ENCODE data around the gene CRELD1.

CRELD1 gene

DNA sequence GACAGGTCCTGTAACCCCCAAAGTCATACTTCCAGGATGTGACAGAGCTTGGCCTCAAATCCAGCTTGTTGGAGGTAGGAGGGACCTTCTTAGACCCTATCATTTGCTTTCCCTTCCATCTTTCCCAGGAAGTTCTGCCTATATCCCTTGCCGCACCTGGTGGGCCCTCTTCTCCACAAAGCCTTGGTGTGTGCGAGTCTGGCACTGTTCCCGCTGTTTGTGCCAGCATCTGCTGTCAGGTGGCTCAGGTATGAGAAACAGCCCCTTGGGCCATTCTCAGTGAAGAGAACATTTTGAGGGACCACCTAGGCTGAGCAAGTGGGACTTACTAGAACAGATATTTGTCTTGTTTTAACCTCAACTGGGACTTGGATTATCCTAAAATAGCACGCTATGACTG, 29.7 kb upstream of the CRELD1 start:
- H2AFZ ChIP-seq (ENCODE audit: low read length): no peak overlapping the region
- H3K79me2 ChIP-seq (ENCODE audit: low read length): no peaks in the 10 kb centered on the region
- H3K9me2 ChIP-seq (replicated peaks; ENCODE audit: insufficient read depth, low read length): no peaks in the 10 kb centered on the region
- H3K27ac ChIP-seq (ENCODE audit: low read length): no peak overlapping the region
- H3K4me2 ChIP-seq (ENCODE audit: low read depth, low read length): no peak overlapping the region
- TF ChIP-seq, protein P1, sequence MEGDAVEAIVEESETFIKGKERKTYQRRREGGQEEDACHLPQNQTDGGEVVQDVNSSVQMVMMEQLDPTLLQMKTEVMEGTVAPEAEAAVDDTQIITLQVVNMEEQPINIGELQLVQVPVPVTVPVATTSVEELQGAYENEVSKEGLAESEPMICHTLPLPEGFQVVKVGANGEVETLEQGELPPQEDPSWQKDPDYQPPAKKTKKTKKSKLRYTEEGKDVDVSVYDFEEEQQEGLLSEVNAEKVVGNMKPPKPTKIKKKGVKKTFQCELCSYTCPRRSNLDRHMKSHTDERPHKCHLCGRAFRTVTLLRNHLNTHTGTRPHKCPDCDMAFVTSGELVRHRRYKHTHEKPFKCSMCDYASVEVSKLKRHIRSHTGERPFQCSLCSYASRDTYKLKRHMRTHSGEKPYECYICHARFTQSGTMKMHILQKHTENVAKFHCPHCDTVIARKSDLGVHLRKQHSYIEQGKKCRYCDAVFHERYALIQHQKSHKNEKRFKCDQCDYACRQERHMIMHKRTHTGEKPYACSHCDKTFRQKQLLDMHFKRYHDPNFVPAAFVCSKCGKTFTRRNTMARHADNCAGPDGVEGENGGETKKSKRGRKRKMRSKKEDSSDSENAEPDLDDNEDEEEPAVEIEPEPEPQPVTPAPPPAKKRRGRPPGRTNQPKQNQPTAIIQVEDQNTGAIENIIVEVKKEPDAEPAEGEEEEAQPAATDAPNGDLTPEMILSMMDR (IDR thresholded peaks at IDR 0.05; ENCODE audit: low read length): no peak
- no peak for TF ChIP-seq EZH2phosphoT487 (IDR thresholded peaks at IDR 0.05; ENCODE audit: low read length)
- TF ChIP-seq EZH2 (optimal IDR thresholded peaks at IDR 0.05; ENCODE audit: low read depth, low read length): no peak
- H4K20me1 ChIP-seq (ENCODE audit: insufficient read depth, low read length): no peaks in the 10 kb centered on the region
- H3F3A ChIP-seq (ENCODE audit: insufficient read depth, low read length): no peaks in the 10 kb centered on the region
- no peaks in the 10 kb centered on the region for H3K4me1 ChIP-seq (ENCODE audit: low read length)
- no peaks in the 10 kb centered on the region for H3K9me3 ChIP-seq (replicated peaks; ENCODE audit: insufficient read depth, low read length)
- no peaks in the 10 kb centered on the region for H3K27me3 ChIP-seq (replicated peaks; ENCODE audit: insufficient read depth, low read length)
- H3K4me3 ChIP-seq (ENCODE audit: low read length): no peak overlapping the region
- no peak overlapping the region for H3K9ac ChIP-seq (ENCODE audit: low read length)
- DNase-seq: no peak
- H3K36me3 ChIP-seq (replicated peaks; ENCODE audit: insufficient read depth, low read length): no peaks in the 10 kb centered on the region

DNA sequence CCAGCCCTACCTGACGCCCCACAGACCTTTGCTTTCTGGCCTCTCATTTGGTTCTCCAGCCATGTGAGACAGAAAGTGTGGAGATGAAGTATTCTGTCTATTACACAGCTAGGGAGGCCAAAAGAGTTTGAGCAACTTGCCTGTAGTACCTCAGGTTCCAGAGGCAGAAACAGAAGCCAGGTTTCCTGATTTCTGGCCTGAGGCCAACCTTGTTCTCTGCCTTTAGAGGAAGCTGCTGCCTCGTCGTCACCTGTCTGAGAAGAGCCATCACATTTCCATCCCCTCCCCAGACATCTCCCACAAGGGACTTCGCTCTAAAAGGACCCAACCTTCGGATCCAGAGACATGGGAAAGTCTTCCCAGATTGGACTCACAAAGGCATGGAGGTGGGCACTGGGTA, 27.2 kb upstream of the CRELD1 start:
- TF ChIP-seq, protein P1 (IDR thresholded peaks at IDR 0.05; ENCODE audit: low read length): no peak
- TF ChIP-seq EZH2 (optimal IDR thresholded peaks at IDR 0.05; ENCODE audit: low read depth, low read length) (no peak), EZH2phosphoT487 (IDR thresholded peaks at IDR 0.05; ENCODE audit: low read length) (no peak)
- no peaks in the 10 kb centered on the region for H3K9me2 ChIP-seq (replicated peaks; ENCODE audit: insufficient read depth, low read length)
- no peak overlapping the region for H3K4me3 ChIP-seq (ENCODE audit: low read length)

DNA sequence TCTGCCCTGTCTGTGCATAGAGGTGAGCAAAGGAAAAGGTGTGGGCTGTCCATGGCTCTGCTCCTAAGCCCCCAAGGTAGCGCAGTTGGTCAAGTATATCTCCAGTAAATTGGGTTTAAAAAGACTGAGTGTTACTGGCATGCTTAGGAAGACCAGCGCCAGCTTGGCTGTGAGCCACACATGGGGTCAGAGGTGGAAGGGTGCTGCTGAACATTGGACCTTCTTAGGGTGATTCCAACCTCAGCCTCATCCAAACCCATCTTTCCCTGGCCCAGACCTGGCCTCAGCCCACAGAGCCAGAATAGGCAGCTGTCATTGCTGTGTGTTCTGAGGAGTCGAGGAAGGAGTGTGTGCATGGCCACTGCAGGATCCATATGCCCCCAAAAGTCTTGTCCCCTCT, 25.3 kb upstream of the CRELD1 start:
- Histone ChIP-seq H3K9ac (ENCODE audit: low read length) (no peak overlapping the region), H3K4me1 (ENCODE audit: low read length) (no peaks in the 10 kb centered on the region), H2AFZ (ENCODE audit: low read length) (no peak overlapping the region), H3F3A (ENCODE audit: insufficient read depth, low read length) (no peaks in the 10 kb centered on the region), H3K9me3 (replicated peaks; ENCODE audit: insufficient read depth, low read length) (no peaks in the 10 kb centered on the region), H3K9me2 (replicated peaks; ENCODE audit: insufficient read depth, low read length) (no peaks in the 10 kb centered on the region), H3K79me2 (ENCODE audit: low read length) (no peaks in the 10 kb centered on the region), H4K20me1 (ENCODE audit: insufficient read depth, low read length) (no peaks in the 10 kb centered on the region), H3K4me2 (ENCODE audit: low read depth, low read length) (no peak overlapping the region), H3K4me3 (ENCODE audit: low read length) (no peak overlapping the region), H3K36me3 (replicated peaks; ENCODE audit: insufficient read depth, low read length) (no peaks in the 10 kb centered on the region), H3K27me3 (replicated peaks; ENCODE audit: insufficient read depth, low read length) (no peaks in the 10 kb centered on the region), H3K27ac (ENCODE audit: low read length) (no peak overlapping the region)
- no peak for TF ChIP-seq EZH2phosphoT487 (IDR thresholded peaks at IDR 0.05; ENCODE audit: low read length)
- TF ChIP-seq EZH2 (optimal IDR thresholded peaks at IDR 0.05; ENCODE audit: low read depth, low read length): no peak
- TF ChIP-seq, protein P1 (IDR thresholded peaks at IDR 0.05; ENCODE audit: low read length): no peak
- DNase-seq: no peak

More for the DNA sequence above, 27.2 kb upstream of the CRELD1 start:
- Histone ChIP-seq H3F3A (ENCODE audit: insufficient read depth, low read length) (no peaks in the 10 kb centered on the region), H4K20me1 (ENCODE audit: insufficient read depth, low read length) (no peaks in the 10 kb centered on the region), H3K27ac (ENCODE audit: low read length) (no peak overlapping the region), H3K36me3 (replicated peaks; ENCODE audit: insufficient read depth, low read length) (no peaks in the 10 kb centered on the region), H3K4me1 (ENCODE audit: low read length) (no peaks in the 10 kb centered on the region), H3K4me2 (ENCODE audit: low read depth, low read length) (no peak overlapping the region), H2AFZ (ENCODE audit: low read length) (no peak overlapping the region), H3K27me3 (replicated peaks; ENCODE audit: insufficient read depth, low read length) (no peaks in the 10 kb centered on the region), H3K9ac (ENCODE audit: low read length) (no peak overlapping the region), H3K79me2 (ENCODE audit: low read length) (no peaks in the 10 kb centered on the region), H3K9me3 (replicated peaks; ENCODE audit: insufficient read depth, low read length) (no peaks in the 10 kb centered on the region)
- DNase-seq: no peak

All from MM.1S (cell line).